Endothelial cell of hepatic sinusoid (primary cell): ENCODE measurements around the gene SBK1.

Experiments used
- in situ Hi-C: cut with HindIII; loops from 2 replicates; pipeline ENCODE4 v1.10.0; 2017; ENCODE audit warnings: low sequenced_read_pairs

The SBK1 gene

GRCh38 chr16:28280881-28281836 is 11.2 kb upstream of the SBK1 start:
- in situ Hi-C loops: no loop called here

- in situ Hi-C loops: no loop called here
Measured at GRCh38 chr16:28282045-28282444, 10.3 kb upstream of the SBK1 start.

GRCh38 chr16:28283173-28283572 is 9.2 kb upstream of the SBK1 start:
- in situ Hi-C loops: no loop called here

- in situ Hi-C loops: no loop called here
Measured at GRCh38 chr16:28283798-28284577, 8.3 kb upstream of the SBK1 start.

GRCh38 chr16:28285649-28286048 is 6.7 kb upstream of the SBK1 start:
- in situ Hi-C loops: no loop called here

- in situ Hi-C loops: no loop called here
Measured at GRCh38 chr16:28288114-28288513, 4.2 kb upstream of the SBK1 start.

- in situ Hi-C loops: no loop called here
Measured at GRCh38 chr16:28289048-28289447, 3.3 kb upstream of the SBK1 start.

GRCh38 chr16:28289939-28290858 is 2.1 kb upstream of the SBK1 start:
- in situ Hi-C loops: no loop called here

- in situ Hi-C loops: no loop called here
Measured at GRCh38 chr16:28290859-28291254, 1.5 kb upstream of the SBK1 start.

GRCh38 chr16:28292731-28293600 is 641 bp downstream of the SBK1 start:
- in situ Hi-C loops: no loop called here

GRCh38 chr16:28293601-28293960 is 1.3 kb downstream of the SBK1 start:
- in situ Hi-C loops: no loop called here

- in situ Hi-C loops: no loop called here
Measured at GRCh38 chr16:28294201-28294600, 1.9 kb downstream of the SBK1 start.

GRCh38 chr16:28295276-28295675 is 3.0 kb downstream of the SBK1 start:
- in situ Hi-C loops: no loop called here

- in situ Hi-C loops: no loop called here
Measured at GRCh38 chr16:28297308-28297707, 5.0 kb downstream of the SBK1 start.

GRCh38 chr16:28297784-28298510 is 5.6 kb downstream of the SBK1 start:
- in situ Hi-C loops: no loop called here

- in situ Hi-C loops: no loop called here
Measured at GRCh38 chr16:28298511-28298878, 6.2 kb downstream of the SBK1 start.

- in situ Hi-C loops: no loop called here
Measured at GRCh38 chr16:28300327-28300726, 8.0 kb downstream of the SBK1 start.

- in situ Hi-C loops: no loop called here
Measured at GRCh38 chr16:28301154-28301553, 8.8 kb downstream of the SBK1 start.

- in situ Hi-C loops: no loop called here
Measured at GRCh38 chr16:28301620-28302019, 9.3 kb downstream of the SBK1 start.
